GM18505 (cell line): ENCODE measurements around the gene RSKR.
"Not testable (repeated sequence)": the region's sequence is repeated elsewhere in the genome, so short reads cannot be mapped to it uniquely, and the experiment has no call there.

Source experiments
- ATAC-seq: cut with Tn5 transposase; IDR thresholded peaks from one replicate; pipeline ENCODE4 v1.9.1; 2021; ENCODE audit not compliant: unreplicated experiment
- POLR2A ChIP-seq: IDR thresholded peaks from 4 replicates; pipeline ENCODE4 v1.6.1; 2011; ENCODE audit warnings: borderline replicate concordance; ENCODE audit not compliant: insufficient read depth, insufficient read length; ENCODE audit errors: extremely low read depth

RSKR gene, protein sequence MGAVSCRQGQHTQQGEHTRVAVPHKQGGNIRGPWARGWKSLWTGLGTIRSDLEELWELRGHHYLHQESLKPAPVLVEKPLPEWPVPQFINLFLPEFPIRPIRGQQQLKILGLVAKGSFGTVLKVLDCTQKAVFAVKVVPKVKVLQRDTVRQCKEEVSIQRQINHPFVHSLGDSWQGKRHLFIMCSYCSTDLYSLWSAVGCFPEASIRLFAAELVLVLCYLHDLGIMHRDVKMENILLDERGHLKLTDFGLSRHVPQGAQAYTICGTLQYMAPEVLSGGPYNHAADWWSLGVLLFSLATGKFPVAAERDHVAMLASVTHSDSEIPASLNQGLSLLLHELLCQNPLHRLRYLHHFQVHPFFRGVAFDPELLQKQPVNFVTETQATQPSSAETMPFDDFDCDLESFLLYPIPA

DNA sequence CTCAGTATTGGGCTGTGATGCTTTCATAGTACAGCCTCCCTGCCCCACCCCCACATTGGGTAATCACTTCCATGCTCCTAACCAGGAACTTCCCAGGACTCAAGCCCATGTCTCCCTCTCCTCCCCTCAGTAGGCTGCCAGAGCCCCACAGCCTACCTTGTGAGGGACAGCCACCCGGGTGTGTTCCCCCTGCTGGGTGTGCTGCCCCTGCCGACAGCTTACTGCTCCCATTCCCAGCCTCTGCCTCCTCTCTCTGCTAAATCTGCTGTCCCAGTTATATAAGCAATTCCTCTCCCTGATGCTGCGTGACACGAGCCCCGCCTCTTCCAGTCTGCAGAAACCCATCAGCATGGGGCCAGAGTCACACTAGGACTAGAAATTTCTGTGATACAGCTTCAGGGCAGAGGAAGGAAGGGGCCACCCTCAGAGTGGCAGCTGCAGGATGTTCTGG, at the start of gene RSKR:
Gene RSKR, minus strand, starts transcription at position 255 of the 451 bp plus-strand sequence. Its CDS starts 24 bp downstream, at position 231.
- ATAC-seq, result no peak
- TF ChIP-seq POLR2A, result no peak

GRCh38 chr17:28663723-28664122, 49.7 kb upstream of the RSKR start:
- ATAC-seq, result no peak
- TF ChIP-seq POLR2A, result no peak

DNA sequence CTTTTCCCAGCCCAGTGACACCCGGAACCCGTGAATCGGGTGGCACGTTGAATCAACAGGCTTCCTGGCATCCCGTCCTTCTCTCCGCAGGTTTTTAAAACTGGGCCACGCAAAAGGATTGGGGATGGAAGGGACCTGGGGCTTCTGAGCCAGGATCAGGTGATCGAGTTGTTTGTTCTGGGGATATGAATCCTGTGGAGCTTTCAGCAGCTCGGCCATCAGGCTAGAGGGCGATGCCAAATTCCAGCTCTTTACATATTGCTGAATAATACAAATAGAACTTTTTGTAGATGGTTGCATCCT, 48.5 kb upstream of the RSKR start:
- TF ChIP-seq POLR2A, result no peak
- no peak for ATAC-seq

DNA sequence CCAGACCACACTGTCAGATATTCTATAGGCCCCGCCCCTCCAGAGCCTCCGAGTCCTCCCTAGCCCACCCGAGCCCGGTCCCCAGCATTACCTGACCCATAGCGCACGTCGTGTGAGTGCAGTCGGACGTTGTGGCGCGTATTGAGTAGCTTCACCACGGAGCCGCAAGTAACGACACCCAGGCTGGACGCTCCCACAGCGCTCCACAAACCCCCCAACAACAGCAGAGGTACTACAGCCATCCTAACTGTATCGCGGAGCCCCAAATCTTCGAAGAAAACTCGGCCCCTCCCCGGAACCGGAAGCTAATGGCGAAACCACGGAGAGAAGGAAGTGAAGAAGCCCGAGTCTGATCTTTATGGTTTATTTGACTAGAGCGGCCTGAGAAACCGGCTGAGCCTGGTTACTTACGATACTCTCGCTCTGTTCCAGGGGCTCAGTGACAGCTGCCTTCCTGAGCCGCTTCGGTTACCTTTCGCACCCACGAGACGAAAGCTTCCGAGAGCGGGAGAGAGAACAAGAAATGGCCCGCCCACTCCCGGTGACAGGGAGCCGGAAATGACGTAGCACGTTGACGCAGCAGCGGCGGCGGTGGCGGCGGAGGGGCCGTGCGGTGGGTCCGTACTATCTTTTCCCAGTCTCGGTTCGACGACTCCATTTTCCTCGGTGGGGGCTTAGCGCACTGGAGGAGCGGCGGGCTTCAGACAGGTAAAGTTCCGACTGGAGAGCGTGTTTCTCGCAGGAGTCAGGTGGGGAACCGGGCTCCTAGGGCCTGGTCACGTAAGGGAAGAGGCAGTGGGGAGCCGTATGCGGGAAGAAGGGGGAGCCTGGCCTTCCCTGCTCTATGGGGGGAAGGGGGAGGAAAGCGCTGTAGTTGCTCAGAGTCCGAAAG, 47.9 kb upstream of the RSKR start, which contains the start of the genes SDF2 and SUPT6H:
Gene SDF2, minus strand, starts transcription at position 272 of the 892 bp plus-strand sequence. Its CDS starts 30 bp downstream, at position 242.
Gene SUPT6H, plus strand, starts transcription at position 571 of the 892 bp plus-strand sequence. CDS start 11,197 bp downstream, outside the sequence.
- ATAC-seq, result peak; percentile 81
- peak; percentile 90 for TF ChIP-seq POLR2A

GRCh38 chr17:28659497-28659881, 45.5 kb upstream of the RSKR start:
- not testable (repeated sequence) for ATAC-seq

GRCh38 chr17:28658766-28659496, 44.9 kb upstream of the RSKR start:
- ATAC-seq, result not testable (repeated sequence)

DNA sequence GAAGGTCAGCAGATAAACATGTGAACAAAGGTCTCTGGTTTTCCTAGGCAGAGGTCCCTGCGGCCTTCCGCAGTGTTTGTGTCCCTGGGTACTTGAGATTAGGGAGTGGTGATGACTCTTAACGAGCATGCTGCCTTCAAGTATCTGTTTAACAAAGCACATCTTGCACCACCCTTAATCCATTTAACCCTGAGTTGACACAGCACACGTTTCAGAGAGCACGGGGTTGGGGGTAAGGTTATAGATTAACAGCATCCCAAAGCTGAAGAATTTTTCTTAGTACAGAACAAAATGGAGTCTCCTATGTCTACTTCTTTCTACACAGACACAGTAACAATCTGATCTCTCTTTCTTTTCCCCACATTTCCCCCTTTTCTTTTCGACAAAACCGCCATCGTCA, 44.4 kb upstream of the RSKR start:
- ATAC-seq, result not testable (repeated sequence)

DNA sequence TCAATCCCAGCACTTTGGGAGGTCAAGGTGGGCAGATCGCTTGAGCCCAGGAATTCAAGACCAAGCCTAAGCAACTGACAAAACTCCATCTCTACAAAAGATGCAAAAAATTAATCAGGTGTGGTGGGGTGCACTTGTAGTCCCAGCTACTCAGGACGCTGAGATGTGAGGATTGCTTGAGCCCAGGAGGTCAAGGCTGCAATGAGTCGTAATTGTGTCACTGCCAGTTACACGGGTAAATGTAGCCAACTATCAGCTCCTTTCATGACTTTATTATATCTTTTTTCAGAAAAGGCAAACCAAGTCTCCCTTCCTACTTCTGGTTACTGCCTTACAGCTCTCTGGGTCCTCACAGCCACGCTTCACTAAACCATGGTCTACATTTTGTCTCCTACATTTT, 43.8 kb upstream of the RSKR start:
- TF ChIP-seq POLR2A, result no peak
- no peak for ATAC-seq

DNA sequence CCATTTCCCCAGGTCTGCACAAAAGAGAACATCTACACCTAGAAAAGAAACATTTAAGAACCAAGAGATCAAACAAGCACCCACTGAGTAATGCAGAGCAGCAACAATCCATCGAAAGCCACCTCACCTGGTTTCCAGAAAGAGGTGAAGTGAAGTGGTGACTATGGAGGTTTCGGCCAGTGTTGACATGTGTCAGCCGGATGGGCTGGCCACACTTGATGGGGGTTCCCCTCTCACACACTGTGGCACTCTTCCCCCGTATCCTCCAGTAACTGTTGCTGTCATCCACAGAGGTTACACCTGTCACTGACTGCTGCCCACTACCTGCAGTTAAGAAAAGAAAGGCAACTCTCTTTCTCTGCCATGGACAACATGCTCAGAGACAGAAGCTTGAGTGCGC, 41.2 kb upstream of the RSKR start:
- TF ChIP-seq POLR2A, result no peak

DNA sequence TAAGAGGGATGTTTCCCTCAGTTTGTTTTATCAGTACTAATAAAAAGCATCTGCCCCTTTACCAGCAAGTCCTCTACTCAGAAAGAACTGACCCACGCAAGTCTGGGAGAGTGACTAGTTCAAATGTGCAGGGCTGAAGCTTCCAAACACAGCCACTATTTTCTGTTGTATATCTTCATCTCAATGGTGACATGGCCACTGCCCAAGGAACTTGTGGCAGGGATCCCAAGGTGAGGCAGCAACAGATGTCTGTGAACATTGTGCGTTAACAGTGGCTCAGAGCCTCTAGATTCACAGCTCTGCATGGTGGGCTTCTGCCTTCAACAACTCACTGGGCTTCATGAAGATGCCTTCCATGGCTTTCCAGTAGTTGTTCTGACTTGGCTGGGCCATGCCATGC, 34.7 kb upstream of the RSKR start:
- no peak for ATAC-seq

More for the DNA sequence above, 41.2 kb upstream of the RSKR start:
- ATAC-seq, result no peak

GRCh38 chr17:28646039-28646754, 32.2 kb upstream of the RSKR start:
- ATAC-seq, result no peak
- TF ChIP-seq POLR2A, result no peak

More for the DNA sequence above, 34.7 kb upstream of the RSKR start:
- no peak for TF ChIP-seq POLR2A

DNA sequence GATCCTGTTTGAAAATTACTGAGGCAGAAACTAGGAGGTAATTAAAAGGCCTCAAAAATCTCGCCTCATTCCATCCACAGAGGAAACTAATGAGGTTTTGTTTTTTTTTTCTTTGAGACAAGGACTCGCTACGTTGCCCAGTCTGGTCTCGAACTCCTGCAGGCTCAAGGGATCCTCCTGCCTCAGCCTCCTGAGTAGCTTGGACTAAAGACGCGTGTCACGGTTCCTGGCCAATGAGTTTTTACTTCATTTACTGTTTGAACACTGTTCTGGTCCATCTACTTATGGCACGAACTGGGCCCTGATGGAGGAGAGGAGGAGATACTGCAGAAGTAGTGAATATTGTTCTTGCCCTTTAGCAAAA, 31.6 kb upstream of the RSKR start:
- ATAC-seq, result no peak
- TF ChIP-seq POLR2A, result no peak
